Measurements from ENCODE around the gene GLIPR1L1.
A peak's percentile ranks its signal among the peaks of the same experiment; 100 is the strongest.

The GLIPR1L1 gene

GRCh38 chr12:75350413-75350812, 15.9 kb downstream of the GLIPR1L1 start:
- no peak for DNase-seq (ENCODE audit: low spot score)

- DNase-seq (ENCODE audit: low spot score): no peak
These were observed 19.5 kb downstream of the GLIPR1L1 start for GRCh38 chr12:75354011-75354410.

- no peak for DNase-seq (ENCODE audit: low spot score)
These were observed 26.4 kb downstream of the GLIPR1L1 start for GRCh38 chr12:75360920-75361319.

GRCh38 chr12:75361408-75361807, 26.9 kb downstream of the GLIPR1L1 start:
- DNase-seq (ENCODE audit: low spot score): no peak

- no peak for DNase-seq (ENCODE audit: low spot score)
These were observed 30.4 kb downstream of the GLIPR1L1 start for GRCh38 chr12:75364919-75365318.

GRCh38 chr12:75366629-75367028, 32.2 kb downstream of the GLIPR1L1 start:
- DNase-seq (ENCODE audit: low spot score): no peak

GRCh38 chr12:75374971-75375370, 40.5 kb downstream of the GLIPR1L1 start:
- DNase-seq (ENCODE audit: low spot score): no peak

- no peak for DNase-seq (ENCODE audit: low spot score)
These were observed 43.9 kb downstream of the GLIPR1L1 start for GRCh38 chr12:75378354-75378753.

- DNase-seq (ENCODE audit: low spot score): no peak
These were observed 54.6 kb downstream of the GLIPR1L1 start for GRCh38 chr12:75389061-75389460.

- peak; percentile 5 for DNase-seq (ENCODE audit: low spot score)
These were observed 55.2 kb downstream of the GLIPR1L1 start for GRCh38 chr12:75389706-75390105.

- DNase-seq (ENCODE audit: low spot score): no peak
These were observed 55.9 kb downstream of the GLIPR1L1 start for GRCh38 chr12:75390156-75390898.

- DNase-seq (ENCODE audit: low spot score): peak; percentile 92
These were observed 56.5 kb downstream of the GLIPR1L1 start, which contains the start of gene GLIPR1L2 for GRCh38 chr12:75390899-75391538. GLIPR1L2 (plus strand) TSS chr12:75391089; CDS start chr12:75391117, 28 bp downstream.

GRCh38 chr12:75404231-75404630, 69.8 kb downstream of the GLIPR1L1 start:
- DNase-seq (ENCODE audit: low spot score): no peak

GRCh38 chr12:75407683-75408082, 73.2 kb downstream of the GLIPR1L1 start:
- no peak for DNase-seq (ENCODE audit: low spot score)

- no peak for DNase-seq (ENCODE audit: low spot score)
These were observed 75.4 kb downstream of the GLIPR1L1 start for GRCh38 chr12:75409830-75410229.

GRCh38 chr12:75414671-75415070, 80.2 kb downstream of the GLIPR1L1 start:
- DNase-seq (ENCODE audit: low spot score): no peak

GRCh38 chr12:75419841-75420240, 85.4 kb downstream of the GLIPR1L1 start:
- no peak for DNase-seq (ENCODE audit: low spot score)
